Occipital lobe (tissue), 2 donors: ENCODE results near the gene GPR160. TPM values are rescaled to one million over a fixed set of nuclear protein-coding genes. Genes with fewer than 3 reads are reported as not detected.
"Not testable (repeated sequence)": the region's sequence is repeated elsewhere in the genome, so short reads cannot be mapped to it uniquely, and the experiment has no call there.

Experiments
- DNase-seq: peaks from one replicate; lab custom pipeline; 2025; lab: John Stamatoyannopoulos, UW
- total RNA-seq: library from RNA; depleted of rRNA; stranded (reverse); fragments of >200 nt; gene quantifications from one replicate; pipeline ENCODE4 v1.2.3, GENCODE V29; 2014

Gene GPR160
- 2.5 TPM for total RNA-seq

- no peak for DNase-seq
Observed at GRCh38 chr3:170037463-170038433, at the start of gene GPR160. TSS of gene GPR160 (plus strand) at chr3:170037995. CDS start at chr3:170083973, 45,978 bp downstream.

- DNase-seq = no peak
Observed at GRCh38 chr3:169990431-169990830, 47.4 kb upstream of the GPR160 start.

- DNase-seq = no peak
Observed at GRCh38 chr3:169992156-169992555, 45.6 kb upstream of the GPR160 start.

GRCh38 chr3:169992781-169993180 lies 45.0 kb upstream of the GPR160 start:
- no peak for DNase-seq

- DNase-seq = no peak
Observed at GRCh38 chr3:169993761-169994160, 44.0 kb upstream of the GPR160 start.

GRCh38 chr3:169996063-169996462 lies 41.7 kb upstream of the GPR160 start:
- no peak for DNase-seq

GRCh38 chr3:169998668-169999131 lies 39.1 kb upstream of the GPR160 start:
- DNase-seq = no peak

GRCh38 chr3:169999433-169999832 lies 38.4 kb upstream of the GPR160 start:
- no peak for DNase-seq

GRCh38 chr3:170000051-170000450 lies 37.7 kb upstream of the GPR160 start:
- DNase-seq = no peak

GRCh38 chr3:170002231-170002630 lies 35.6 kb upstream of the GPR160 start:
- DNase-seq = no peak

GRCh38 chr3:170002879-170003278 lies 34.9 kb upstream of the GPR160 start:
- no peak for DNase-seq

GRCh38 chr3:170003881-170004356 lies 33.9 kb upstream of the GPR160 start:
- no peak for DNase-seq

GRCh38 chr3:170007031-170007663 lies 30.6 kb upstream of the GPR160 start:
- no peak for DNase-seq

GRCh38 chr3:170010498-170010897 lies 27.3 kb upstream of the GPR160 start:
- DNase-seq = no peak

- no peak for DNase-seq
Observed at GRCh38 chr3:170012683-170013400, 25.0 kb upstream of the GPR160 start.

- no peak for DNase-seq
Observed at GRCh38 chr3:170016057-170016456, 21.7 kb upstream of the GPR160 start.

GRCh38 chr3:170019306-170019705 lies 18.5 kb upstream of the GPR160 start:
- DNase-seq = not testable (repeated sequence)

- DNase-seq = no peak
Observed at GRCh38 chr3:170021083-170021482, 16.7 kb upstream of the GPR160 start.

- no peak for DNase-seq
Observed at GRCh38 chr3:170022336-170022735, 15.5 kb upstream of the GPR160 start.

- DNase-seq = no peak
Observed at GRCh38 chr3:170023165-170023564, 14.6 kb upstream of the GPR160 start.

- DNase-seq = no peak
Observed at GRCh38 chr3:170024581-170024980, 13.2 kb upstream of the GPR160 start.
